OCI-LY1 (cell line): ENCODE data around the gene UQCR10.

ENCODE experiments used
- EZH2 ChIP-seq: fragments of 200-600 bp; sonication (generic), shearing (Covaris generic); IDR thresholded peaks from 2 replicates; pipeline ENCODE4 v1.8.0; 2017; ENCODE audit warnings: borderline replicate concordance, mixed run types, mild to moderate bottlenecking, antibody characterized with exemption, low read length, moderate library complexity, mixed read lengths
- TF ChIP-seq, protein P1 (sequence below): fragments of 200-600 bp; sonication (generic), shearing (Covaris generic); IDR thresholded peaks from 2 replicates; pipeline ENCODE4 v1.5.1; 2017; ENCODE audit warnings: mild to moderate bottlenecking, antibody characterized with exemption, low read length, moderate library complexity, mixed read lengths

DNA sequence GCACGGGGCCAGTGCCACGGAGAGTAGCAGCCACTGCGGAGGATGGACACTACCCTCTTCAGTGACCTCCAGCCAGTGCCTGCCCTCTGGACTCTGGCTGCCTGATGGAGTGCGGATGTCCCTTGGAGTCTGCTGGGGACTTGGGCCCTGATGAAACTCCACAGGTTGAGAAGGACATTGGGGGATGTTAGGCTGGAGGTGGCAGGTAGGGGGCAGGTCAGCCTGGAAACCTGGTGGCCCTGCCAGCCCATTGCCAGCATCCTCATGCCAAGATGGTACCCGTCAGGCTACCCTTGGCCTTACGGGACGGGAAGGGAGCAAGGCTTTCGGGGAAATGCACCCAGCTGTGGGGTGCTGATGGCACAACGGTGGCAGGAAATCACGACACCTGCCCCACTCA, 43.4 kb upstream of the UQCR10 start:
- TF ChIP-seq EZH2 = no peak
- TF ChIP-seq, protein P1, sequence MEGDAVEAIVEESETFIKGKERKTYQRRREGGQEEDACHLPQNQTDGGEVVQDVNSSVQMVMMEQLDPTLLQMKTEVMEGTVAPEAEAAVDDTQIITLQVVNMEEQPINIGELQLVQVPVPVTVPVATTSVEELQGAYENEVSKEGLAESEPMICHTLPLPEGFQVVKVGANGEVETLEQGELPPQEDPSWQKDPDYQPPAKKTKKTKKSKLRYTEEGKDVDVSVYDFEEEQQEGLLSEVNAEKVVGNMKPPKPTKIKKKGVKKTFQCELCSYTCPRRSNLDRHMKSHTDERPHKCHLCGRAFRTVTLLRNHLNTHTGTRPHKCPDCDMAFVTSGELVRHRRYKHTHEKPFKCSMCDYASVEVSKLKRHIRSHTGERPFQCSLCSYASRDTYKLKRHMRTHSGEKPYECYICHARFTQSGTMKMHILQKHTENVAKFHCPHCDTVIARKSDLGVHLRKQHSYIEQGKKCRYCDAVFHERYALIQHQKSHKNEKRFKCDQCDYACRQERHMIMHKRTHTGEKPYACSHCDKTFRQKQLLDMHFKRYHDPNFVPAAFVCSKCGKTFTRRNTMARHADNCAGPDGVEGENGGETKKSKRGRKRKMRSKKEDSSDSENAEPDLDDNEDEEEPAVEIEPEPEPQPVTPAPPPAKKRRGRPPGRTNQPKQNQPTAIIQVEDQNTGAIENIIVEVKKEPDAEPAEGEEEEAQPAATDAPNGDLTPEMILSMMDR = no peak
